Measurements from ENCODE around the gene ACSL6. TPM values are rescaled to one million over a fixed set of nuclear protein-coding genes. Genes with fewer than 3 reads are reported as not detected.

ACSL6 gene
- total RNA-seq, 1 donor from 2014 or later = 0.97 TPM

- Mint-ChIP-seq H3K4me1 (ENCODE audit: unreplicated experiment) (no peaks in the 10 kb centered on the region), H3K4me3 (peak overlapping the region; percentile 65), H3K27ac (no peak overlapping the region), H3K36me3 (no peaks in the 10 kb centered on the region), H3K27me3 (peaks cover 91% of the 10 kb centered on the region), H3K9me3 (no peaks in the 10 kb centered on the region)
- DNase-seq (ENCODE audit: extremely low spot score, unreplicated experiment) = peak; percentile 81
- TF ChIP-seq, protein P1, sequence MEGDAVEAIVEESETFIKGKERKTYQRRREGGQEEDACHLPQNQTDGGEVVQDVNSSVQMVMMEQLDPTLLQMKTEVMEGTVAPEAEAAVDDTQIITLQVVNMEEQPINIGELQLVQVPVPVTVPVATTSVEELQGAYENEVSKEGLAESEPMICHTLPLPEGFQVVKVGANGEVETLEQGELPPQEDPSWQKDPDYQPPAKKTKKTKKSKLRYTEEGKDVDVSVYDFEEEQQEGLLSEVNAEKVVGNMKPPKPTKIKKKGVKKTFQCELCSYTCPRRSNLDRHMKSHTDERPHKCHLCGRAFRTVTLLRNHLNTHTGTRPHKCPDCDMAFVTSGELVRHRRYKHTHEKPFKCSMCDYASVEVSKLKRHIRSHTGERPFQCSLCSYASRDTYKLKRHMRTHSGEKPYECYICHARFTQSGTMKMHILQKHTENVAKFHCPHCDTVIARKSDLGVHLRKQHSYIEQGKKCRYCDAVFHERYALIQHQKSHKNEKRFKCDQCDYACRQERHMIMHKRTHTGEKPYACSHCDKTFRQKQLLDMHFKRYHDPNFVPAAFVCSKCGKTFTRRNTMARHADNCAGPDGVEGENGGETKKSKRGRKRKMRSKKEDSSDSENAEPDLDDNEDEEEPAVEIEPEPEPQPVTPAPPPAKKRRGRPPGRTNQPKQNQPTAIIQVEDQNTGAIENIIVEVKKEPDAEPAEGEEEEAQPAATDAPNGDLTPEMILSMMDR (conservative IDR thresholded peaks at IDR 0.05) = no peak
Measured at GRCh38 chr5:132012371-132013005, 1.0 kb upstream of the ACSL6 start.

GRCh38 chr5:132010989-132011621 lies 353 bp downstream of the ACSL6 start:
- Mint-ChIP-seq H3K4me1 (ENCODE audit: unreplicated experiment) (no peaks in the 10 kb centered on the region), H3K27me3 (peaks cover 77% of the 10 kb centered on the region)

GRCh38 chr5:132010645-132010988 lies 841 bp downstream of the ACSL6 start:
- H3K27me3 Mint-ChIP-seq = peaks cover 72% of the 10 kb centered on the region
- H3K4me3 Mint-ChIP-seq = peak overlapping the region; percentile 83
- TF ChIP-seq, protein P1 (conservative IDR thresholded peaks at IDR 0.05) = no peak
- H3K36me3 Mint-ChIP-seq = no peaks in the 10 kb centered on the region
- DNase-seq (ENCODE audit: extremely low spot score, unreplicated experiment) = no peak
- H3K27ac Mint-ChIP-seq = no peak overlapping the region
- H3K9me3 Mint-ChIP-seq = no peaks in the 10 kb centered on the region
- H3K4me1 Mint-ChIP-seq (ENCODE audit: unreplicated experiment) = no peaks in the 10 kb centered on the region

More at GRCh38 chr5:132010989-132011621, 353 bp downstream of the ACSL6 start:
- Mint-ChIP-seq H3K27ac (no peak overlapping the region), H3K36me3 (no peaks in the 10 kb centered on the region), H3K4me3 (peak overlapping the region; percentile 83), H3K9me3 (no peaks in the 10 kb centered on the region)
- TF ChIP-seq, protein P1 (conservative IDR thresholded peaks at IDR 0.05) = no peak
- DNase-seq (ENCODE audit: extremely low spot score, unreplicated experiment) = peak; percentile 66

GRCh38 chr5:132009706-132010405 lies 1.6 kb downstream of the ACSL6 start:
- TF ChIP-seq, protein P1 (conservative IDR thresholded peaks at IDR 0.05) = no peak
- no peaks in the 10 kb centered on the region for H3K9me3 Mint-ChIP-seq
- H3K27ac Mint-ChIP-seq = no peak overlapping the region
- DNase-seq (ENCODE audit: extremely low spot score, unreplicated experiment) = peak; percentile 25
- H3K27me3 Mint-ChIP-seq = peaks cover 64% of the 10 kb centered on the region
- H3K4me3 Mint-ChIP-seq = peak overlapping the region; percentile 83
- H3K36me3 Mint-ChIP-seq = no peaks in the 10 kb centered on the region
- no peaks in the 10 kb centered on the region for H3K4me1 Mint-ChIP-seq (ENCODE audit: unreplicated experiment)

- Mint-ChIP-seq H3K4me3 (no peak overlapping the region), H3K9me3 (no peaks in the 10 kb centered on the region), H3K27ac (no peak overlapping the region), H3K4me1 (ENCODE audit: unreplicated experiment) (no peaks in the 10 kb centered on the region), H3K36me3 (no peaks in the 10 kb centered on the region), H3K27me3 (peaks cover 59% of the 10 kb centered on the region)
- TF ChIP-seq, protein P1 (conservative IDR thresholded peaks at IDR 0.05) = no peak
- DNase-seq (ENCODE audit: extremely low spot score, unreplicated experiment) = no peak
Measured at GRCh38 chr5:132008961-132009680, 2.3 kb downstream of the ACSL6 start.

Measured in type B pancreatic cell (in vitro differentiated cells).